Ramos (cell line): ENCODE results near the gene WNT3A.

Source experiments
- in situ Hi-C: fragments of 300-500 bp; cut with MboI; formaldehyde crosslinking; loops from one replicate; pipeline ENCODE4 v1.14.3; 2022; ENCODE audit warnings: low sequenced_read_pairs; ENCODE audit not compliant: unreplicated experiment

Gene WNT3A

GRCh38 chr1:228109073-228109961, 102.5 kb downstream of the WNT3A start, which contains the start of gene MRPL55:
TSS of gene MRPL55 (minus strand) at chr1:228109299. CDS start at chr1:228108260, 1,039 bp downstream.
- in situ Hi-C loops, result no loop called here

- in situ Hi-C loops, result no loop called here
These were observed 103.2 kb downstream of the WNT3A start for GRCh38 chr1:228109962-228110488.

- in situ Hi-C loops, result no loop called here
These were observed 103.8 kb downstream of the WNT3A start for GRCh38 chr1:228110556-228110955.
